Hematopoietic multipotent progenitor cell treated with erythropoietin and hydrocortisone succinate and interleukin-3 and kit ligand, for 8 days (in vitro differentiated cells): ENCODE results near the gene KRTAP10-1.

Experiments
- DNase-seq: peaks from one replicate; pipeline ENCODE4 v3.0.0-alpha.2; 2015

Gene KRTAP10-1

DNA sequence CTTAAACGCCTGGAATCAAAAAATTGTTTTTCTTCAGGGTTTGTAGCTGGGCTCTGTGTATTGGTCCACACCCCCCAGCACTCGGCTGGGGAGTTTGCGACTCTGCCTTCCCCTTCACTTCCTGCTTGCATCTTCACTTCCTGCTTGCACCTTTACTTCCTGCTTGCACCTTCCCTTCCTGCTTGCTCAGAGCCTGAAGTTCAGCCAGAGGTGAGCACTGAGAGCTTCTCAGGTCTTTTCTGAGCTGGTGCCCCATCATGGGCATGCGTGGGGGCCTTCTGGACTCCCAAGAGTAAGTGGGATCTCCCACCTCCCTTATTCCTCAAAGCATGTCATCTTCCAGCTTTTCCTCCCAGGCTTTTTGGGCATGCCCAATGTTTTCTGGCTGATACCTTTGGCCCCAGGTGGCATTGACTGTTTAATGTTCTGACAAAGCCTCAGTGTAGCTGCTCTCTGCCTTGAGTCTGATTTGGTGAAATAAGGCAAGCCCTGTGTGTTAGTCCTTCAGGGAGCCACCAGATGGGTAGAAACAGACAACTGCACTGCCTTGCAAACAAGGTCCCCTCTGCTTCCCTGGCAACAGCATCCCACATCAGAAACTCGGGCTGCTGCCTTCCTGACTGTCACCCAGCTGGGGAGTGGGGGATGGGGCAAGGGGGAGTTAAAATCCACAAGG lies 7.8 kb upstream of the KRTAP10-1 start:
- no peak for DNase-seq

- DNase-seq: no peak
Measured at GRCh38 chr21:44544566-44544965, 4.6 kb upstream of the KRTAP10-1 start.

DNA sequence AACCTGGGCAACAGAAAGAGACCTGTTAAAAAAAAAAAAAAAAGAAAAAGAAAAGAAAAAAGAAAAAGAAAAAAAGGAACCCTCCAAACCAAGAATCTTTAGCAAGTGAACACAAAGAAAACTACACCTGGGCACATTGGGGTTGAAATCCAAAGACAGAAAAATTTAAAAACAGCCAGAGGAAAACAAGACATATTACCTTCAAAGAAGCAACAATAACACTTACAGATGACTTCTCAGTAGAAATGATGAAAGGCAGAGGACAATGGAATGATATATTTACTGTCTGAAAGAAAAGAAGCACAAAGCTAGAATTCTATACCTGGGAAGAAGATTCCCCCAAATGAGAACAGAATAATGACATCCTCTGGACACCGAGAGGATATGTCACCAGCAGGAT lies 2.7 kb upstream of the KRTAP10-1 start:
- DNase-seq: no peak

DNA sequence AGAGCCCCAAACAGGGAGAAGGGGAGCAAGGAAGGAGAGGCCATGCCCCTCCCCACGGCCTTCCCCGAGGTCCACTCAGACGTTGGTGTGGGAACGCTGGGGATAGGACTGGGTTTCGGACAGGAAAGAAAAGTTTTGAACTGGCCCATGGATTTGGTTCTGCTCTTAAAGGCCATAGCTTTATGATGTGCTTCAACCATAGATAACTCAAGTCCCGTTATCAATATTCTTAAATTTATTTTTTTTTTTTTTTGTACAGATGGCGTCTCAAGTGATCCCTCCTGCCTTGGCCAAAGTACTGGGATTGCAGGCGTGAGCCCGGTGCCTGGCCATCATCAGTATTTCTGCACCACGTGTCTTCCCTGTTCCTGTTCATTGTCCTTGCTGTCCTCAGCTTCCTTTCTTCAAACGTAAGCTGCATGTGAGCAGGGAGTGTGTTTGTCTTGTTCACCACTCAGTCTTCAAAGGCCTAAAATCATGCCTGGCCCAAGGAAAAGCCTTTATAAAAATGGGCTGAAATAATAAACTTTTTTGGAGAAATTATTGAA lies 820 bp upstream of the KRTAP10-1 start:
- no peak for DNase-seq

DNA sequence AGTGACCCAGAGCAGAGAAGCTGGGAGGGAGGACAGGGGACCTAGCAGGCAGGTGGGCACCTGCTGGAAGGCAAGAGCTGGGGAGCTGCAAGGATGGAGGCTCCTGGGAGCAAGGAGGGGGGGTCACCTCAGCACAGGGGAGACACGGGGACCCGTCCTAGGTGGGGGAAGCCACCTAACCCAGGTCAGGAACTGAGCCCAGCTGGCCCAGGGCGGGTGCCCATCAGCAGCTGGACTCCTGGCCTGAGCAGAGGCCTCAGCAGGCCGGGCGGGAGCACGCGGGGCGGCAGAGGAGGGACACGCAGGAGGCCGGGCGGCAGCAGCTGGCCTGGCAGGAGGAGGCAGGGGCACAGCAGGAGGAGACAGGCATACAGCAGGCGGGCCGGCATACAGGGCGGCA lies 949 bp downstream of the KRTAP10-1 start:
- no peak for DNase-seq

DNA sequence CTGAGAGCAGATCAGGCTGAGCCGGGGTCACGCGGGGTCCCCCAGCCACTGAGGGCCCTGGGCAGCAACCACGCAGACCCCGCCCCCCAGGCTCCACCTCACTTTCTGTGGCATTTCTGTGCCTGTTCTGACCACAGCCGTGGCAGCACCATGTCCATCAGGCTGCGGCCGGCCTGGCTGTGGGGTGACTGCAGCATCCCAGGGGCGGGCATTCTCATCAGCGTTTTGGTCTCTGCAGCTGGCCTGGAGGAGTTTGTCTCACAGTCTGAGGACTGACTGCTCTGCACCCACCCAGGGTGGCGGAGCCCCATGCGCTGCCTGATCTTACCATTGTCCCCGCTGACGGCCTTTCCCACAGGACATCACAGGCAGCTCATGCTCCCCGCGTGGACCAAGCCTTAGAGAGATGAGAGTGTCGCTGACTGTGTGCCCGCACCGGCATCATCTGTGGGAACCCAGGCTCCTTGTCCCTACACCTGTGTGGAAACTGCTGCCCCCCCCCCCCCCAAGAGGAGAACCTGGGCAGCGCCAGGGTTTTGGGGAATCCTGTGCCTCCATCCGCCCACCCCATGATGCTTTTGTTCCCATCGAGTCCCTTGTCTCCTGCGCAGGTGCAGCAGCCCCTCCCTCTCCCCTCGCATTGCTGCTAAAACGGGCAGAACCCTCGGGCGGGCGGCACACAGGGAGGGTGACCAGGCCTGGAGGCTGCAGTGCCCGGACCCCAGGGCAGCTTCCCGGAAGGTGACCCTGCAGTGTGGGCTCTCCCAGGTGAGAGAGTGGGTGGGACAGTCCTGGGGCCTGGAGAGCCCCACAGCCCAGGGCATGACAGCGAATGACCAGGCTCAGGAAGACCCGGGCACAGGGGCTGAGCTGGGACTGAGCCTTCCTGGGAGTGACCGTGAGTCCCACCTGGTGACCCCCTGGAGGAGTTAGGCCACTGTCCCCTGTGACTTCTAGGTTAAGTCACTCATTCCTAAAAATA lies 1.8 kb downstream of the KRTAP10-1 start:
- DNase-seq: no peak

GRCh38 chr21:44535963-44536362 lies 4.0 kb downstream of the KRTAP10-1 start:
- DNase-seq: no peak

DNA sequence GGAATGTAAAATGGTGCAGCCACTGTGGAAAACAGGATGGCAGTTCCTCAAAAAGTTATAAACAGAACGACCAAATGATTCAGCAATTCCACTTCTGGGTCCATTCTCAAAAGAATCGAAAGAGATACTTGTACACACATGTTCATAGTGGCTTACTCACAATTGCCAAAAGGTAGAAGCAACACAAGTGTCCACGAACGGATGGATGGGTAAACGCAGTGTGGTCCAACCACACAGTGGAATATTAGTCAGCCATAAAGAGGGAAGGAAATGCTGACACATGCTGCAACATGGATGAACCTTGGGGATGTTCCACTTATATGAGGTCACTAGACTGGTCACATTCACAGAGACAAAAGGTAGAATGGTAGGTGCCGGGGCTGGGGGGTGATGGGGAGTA lies 5.3 kb downstream of the KRTAP10-1 start:
- DNase-seq: no peak

DNA sequence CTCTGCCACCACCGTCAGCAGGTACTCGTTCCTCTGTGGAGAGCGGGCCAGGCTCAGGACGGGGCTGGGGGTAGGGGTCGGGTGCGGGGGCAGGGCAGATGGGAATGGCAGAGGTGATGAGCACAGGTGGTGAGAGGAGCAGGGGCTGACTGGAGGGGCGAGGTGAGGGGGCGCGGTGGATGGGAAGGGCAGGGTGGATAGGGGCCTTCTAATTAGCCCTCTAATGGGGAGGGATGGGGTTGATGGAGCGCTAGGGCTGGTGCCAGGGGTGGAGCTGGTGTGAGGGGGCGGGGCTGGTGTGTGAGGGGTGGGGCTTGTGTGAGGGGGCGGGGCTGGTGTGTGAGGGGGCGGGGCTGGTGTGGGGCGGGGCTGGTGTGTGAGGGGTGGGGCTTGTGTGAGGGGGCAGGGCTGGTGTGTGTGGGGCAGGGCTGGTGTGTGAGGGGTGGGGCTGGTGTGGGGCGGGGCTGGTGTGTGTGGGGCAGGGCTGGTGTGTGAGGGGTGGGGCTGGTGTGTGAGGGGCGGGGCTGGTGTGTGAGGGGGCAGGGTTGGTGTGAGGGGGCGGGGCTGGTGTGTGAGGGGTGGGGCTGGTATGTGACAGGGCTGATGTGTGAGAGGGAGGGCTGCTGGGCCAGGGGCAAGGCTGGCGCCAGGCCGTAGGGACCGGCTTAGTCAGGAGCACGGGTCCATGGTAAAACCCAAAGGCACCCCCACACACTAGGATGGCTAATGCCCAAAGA lies 5.9 kb downstream of the KRTAP10-1 start:
- DNase-seq: no peak

DNA sequence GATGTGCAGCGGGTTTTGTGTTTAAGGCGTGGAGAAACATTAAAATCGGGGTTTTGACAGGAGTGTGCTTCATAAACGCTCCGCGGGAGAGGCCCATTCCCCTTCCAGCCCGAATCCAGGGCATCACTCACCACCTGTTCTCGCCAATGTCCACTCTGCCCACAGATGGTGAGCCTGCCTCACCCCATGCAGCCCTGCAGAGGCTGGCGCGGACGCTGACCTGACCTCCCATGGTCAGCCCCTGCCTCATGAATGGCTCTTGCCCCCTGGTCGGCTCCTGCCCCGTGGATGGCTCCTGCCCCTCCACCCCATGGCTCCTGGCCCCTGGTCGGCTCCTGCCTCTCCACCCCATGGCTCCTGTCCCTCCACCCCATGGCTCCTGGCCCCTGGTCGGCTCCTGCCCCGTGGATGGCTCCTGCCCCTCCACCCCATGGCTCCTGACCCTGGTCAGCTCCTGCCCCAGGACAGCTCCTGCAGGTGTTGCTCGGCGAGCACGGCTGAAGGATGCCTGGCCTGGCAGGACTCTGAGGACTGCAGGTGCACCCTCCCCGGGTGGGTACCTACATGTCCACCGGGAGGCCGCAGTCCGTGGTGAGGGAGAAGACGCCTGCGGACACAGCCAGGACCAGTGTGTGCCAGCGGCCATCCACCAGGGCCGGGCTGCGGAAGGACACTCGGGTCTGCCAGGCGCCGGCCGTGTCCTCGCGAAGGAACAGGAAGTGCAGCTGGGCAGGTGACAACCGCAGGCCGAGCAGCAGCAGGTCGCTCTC lies 6.7 kb downstream of the KRTAP10-1 start:
- no peak for DNase-seq

DNA sequence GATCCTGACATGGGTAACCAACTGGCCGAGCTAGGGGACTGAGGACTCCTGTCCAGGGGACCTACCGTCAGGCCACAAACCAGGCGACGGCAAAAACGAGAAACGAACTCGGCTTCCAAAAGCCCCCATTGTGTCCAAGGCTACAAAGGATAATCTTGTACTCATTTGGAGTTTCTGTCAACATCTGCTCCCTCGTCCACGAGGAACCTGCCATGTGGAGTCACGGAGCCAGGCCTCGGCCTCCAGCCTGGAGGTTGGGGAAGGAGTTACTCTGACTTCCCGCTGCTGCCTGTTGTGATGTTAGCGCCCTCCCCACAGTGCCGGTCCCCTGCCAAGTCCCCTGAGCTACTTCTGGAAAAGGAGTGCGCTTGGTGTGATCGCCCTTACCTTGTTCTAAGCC lies 7.3 kb downstream of the KRTAP10-1 start:
- DNase-seq: no peak

DNA sequence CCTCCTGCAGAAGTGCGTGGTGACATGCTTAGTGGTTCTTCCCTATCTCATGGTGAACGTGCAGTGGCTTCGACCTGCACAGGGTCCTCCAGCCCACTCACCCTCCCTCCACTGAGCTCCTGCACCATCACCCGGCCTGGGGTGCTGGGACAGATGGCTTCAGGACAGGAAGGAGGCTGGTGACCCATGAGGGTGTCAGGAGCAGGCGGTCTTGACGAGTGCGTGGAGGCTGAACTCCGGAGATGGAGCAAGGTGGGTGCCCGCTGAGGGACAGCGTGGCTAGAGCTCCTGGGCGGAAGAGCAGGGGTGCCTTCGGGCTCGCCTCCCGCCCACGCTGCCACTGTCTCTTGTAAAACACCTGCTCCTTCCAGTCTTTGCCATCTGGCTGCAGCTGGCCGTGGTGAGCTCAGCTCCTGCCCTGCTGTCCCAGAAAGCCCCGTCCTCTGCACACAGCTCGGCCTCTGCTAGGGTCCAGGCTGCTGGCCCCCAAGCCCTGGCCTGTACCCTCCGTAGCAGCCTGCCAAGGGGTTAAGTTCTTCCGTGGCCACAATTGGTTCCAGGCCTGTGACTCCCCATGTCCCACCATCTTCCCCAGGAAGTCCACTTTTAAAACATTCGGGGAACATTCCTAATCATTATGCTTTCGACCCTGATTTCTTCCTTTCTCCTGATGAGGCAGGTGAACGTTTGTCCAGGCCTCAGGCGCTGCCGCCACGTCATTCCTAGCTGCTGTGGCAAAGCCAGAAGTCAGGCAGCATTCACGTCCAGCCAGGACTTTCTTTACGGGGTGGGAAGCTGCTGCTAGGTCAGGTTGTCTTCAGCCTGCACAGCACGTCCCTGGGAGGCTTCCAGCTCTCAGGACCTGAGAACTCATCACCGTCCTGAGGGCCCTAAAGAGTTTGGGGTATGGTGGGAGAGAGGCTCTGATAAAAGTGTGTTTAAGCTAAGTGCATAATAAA lies 8.1 kb downstream of the KRTAP10-1 start:
- no peak for DNase-seq

- no peak for DNase-seq
Measured at GRCh38 chr21:44530903-44531605, 8.9 kb downstream of the KRTAP10-1 start.

DNA sequence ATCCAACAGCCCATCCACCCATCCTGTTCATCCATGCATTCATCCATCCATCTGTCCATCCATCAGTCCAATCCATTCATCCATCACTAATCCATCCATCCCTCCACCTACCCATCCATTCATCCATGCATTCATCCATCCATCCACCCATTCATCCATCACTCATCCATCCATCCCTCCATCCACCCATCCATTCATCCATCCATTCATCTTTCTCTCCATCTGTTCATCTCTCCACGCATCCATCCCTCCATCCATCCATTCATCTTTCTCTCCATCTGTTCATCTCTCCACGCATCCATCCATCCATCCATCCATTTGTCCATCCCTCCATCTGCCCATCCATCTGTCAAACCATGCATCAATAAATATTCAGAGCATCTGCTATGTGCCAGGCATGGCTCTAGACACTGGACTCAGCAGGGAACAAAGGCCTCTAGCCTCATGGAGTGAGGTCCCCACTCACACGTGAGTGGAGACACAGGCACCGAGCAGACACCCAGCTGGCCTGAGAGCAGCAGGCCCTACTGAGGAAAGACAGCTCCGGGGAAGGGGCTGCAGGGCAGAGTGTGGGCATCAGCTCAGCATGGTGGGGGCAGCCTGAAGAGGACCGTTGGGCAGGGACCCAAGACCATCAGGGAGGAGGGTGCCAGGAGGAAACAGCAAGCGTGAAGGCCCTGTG lies 9.6 kb downstream of the KRTAP10-1 start:
- DNase-seq: no peak

- DNase-seq: no peak
Measured at GRCh38 chr21:44529503-44530125, 10.4 kb downstream of the KRTAP10-1 start.

DNA sequence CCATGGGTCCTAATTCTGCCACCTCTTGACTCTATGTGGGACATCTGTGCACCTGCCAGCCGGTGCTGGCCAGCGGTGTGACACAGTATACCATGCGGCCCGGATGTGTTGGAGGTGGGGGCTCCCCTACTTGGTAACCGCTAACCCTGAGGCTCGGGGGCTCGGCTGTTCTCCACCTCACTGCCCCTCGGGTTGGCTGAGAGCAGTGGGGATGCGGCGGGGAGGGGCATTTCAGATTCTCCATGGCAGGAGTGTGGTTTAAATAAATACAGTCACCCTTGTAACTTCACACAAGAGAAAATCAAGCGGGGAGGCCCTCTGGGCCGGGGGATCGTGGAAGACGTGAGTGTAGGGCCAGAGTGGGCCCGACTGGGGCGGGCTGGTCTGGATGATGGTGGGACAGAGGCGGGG lies 11.0 kb downstream of the KRTAP10-1 start:
- DNase-seq: no peak

DNA sequence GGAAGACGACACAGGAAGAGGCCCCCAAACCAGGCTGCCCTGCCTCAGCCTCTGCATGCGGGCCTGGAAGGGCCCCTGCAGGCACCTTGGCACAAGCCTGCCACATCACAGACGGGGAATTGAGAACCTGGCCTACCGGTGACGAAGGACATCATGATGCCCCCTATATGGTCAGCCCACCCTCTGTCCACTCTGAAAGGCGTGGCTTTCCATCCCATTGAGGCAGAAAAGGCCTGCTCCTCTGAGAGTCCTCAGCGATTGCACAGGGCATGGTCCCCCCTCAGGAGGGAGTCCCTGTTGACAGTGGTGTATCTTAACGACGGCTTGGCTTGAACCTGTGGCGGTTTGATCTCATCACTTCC lies 11.4 kb downstream of the KRTAP10-1 start:
- no peak for DNase-seq

- no peak for DNase-seq
Measured at GRCh38 chr21:44527983-44528633, 11.9 kb downstream of the KRTAP10-1 start.
